Stimulated activated CD4-positive, alpha-beta T cell treated with anti-CD3 and anti-CD28 coated beads, Interleukin-2, amount 100 ng/mL, for 24 hours (primary cell): ENCODE results near the gene TRIM71.
"Not testable (repeated sequence)": the region's sequence is repeated elsewhere in the genome, so short reads cannot be mapped to it uniquely, and the experiment has no call there.

ENCODE experiments used
- DNase-seq, 2 donors: peaks; one replicate each; pipeline ENCODE4 v3.0.0-alpha.2; 2020

TRIM71 gene

GRCh38 chr3:32820430-32820829 is 2.6 kb downstream of the TRIM71 start:
- no peak for DNase-seq

- DNase-seq = no peak
Observed at GRCh38 chr3:32820971-32821685, 3.3 kb downstream of the TRIM71 start.

- DNase-seq = no peak
Observed at GRCh38 chr3:32821686-32822296, 4.0 kb downstream of the TRIM71 start.

- no peak for DNase-seq
Observed at GRCh38 chr3:32822609-32823498, 5.1 kb downstream of the TRIM71 start.

- DNase-seq = not testable (repeated sequence)
Observed at GRCh38 chr3:32823641-32824184, 5.9 kb downstream of the TRIM71 start.

- no peak for DNase-seq
Observed at GRCh38 chr3:32825601-32826375, 8.0 kb downstream of the TRIM71 start.

- DNase-seq = no peak
Observed at GRCh38 chr3:32831062-32831461, 13.3 kb downstream of the TRIM71 start.

- DNase-seq = no peak
Observed at GRCh38 chr3:32831791-32832190, 14.0 kb downstream of the TRIM71 start.

- DNase-seq = no peak
Observed at GRCh38 chr3:32832193-32832592, 14.4 kb downstream of the TRIM71 start.

- DNase-seq = no peak
Observed at GRCh38 chr3:32835049-32835371, 17.2 kb downstream of the TRIM71 start.

GRCh38 chr3:32835961-32836360 is 18.2 kb downstream of the TRIM71 start:
- no peak for DNase-seq

GRCh38 chr3:32836601-32837000 is 18.8 kb downstream of the TRIM71 start:
- no peak for DNase-seq

- no peak for DNase-seq
Observed at GRCh38 chr3:32837366-32837765, 19.6 kb downstream of the TRIM71 start.

GRCh38 chr3:32837789-32838188 is 20.0 kb downstream of the TRIM71 start:
- no peak for DNase-seq

- no peak for DNase-seq
Observed at GRCh38 chr3:32839714-32840085, 21.9 kb downstream of the TRIM71 start.

- DNase-seq = no peak
Observed at GRCh38 chr3:32840086-32840841, 22.5 kb downstream of the TRIM71 start.

GRCh38 chr3:32841341-32841740 is 23.5 kb downstream of the TRIM71 start:
- no peak for DNase-seq

- no peak for DNase-seq
Observed at GRCh38 chr3:32841867-32842470, 24.2 kb downstream of the TRIM71 start.

GRCh38 chr3:32842531-32842931 is 24.7 kb downstream of the TRIM71 start:
- no peak for DNase-seq

- DNase-seq = no peak
Observed at GRCh38 chr3:32842987-32843386, 25.2 kb downstream of the TRIM71 start.

GRCh38 chr3:32843510-32844321 is 25.9 kb downstream of the TRIM71 start:
- DNase-seq = no peak
